ENCODE measurements around the gene COBLL1. TPM values are rescaled to one million over a fixed set of nuclear protein-coding genes. Genes with fewer than 3 reads are reported as not detected.

Gene COBLL1
- total RNA-seq, 1 experiment from 2014 or later, result 3.6 TPM

DNA sequence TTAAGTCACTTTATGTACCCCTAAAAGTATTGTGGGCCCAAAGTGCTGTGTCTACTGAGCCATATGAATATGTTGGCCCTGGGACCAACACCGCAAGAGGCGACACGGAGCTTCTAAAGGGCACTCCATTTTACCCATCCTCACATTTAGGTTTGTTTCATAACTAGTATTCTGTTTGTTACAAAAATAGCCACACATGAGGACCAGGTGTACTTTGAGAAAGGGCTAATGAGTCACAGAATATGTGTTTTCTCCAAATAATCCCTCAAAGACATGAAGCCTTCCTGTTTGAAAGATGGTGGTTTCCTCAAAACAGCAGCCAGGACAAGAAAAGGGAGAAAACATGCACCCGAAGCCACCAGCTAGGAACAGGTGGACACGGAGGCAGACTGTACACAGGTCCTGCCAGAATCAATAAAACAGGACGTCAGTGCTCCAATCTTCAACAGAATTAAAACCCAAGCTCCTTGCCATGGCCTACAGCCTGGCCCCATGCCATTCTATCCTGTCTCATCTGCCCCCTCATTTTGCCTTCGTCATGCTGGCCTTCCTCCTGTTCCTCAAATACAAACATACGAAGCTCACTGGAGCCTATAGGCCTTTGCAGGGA lies 198.6 kb downstream of the COBLL1 start:
- Histone ChIP-seq H3K4me3 (ENCODE audit: low read length) (no peak overlapping the region), H3K9me2 (replicated peaks; ENCODE audit: low read length) (no peaks in the 10 kb centered on the region), H3K27ac (ENCODE audit: low read length) (no peak overlapping the region), H3K79me2 (ENCODE audit: low read length) (no peaks in the 10 kb centered on the region), H3F3A (ENCODE audit: low read length, unreplicated experiment) (no peaks in the 10 kb centered on the region), H3K27me3 (ENCODE audit: low read length) (peaks cover 19% of the 10 kb centered on the region), H3K9me3 (ENCODE audit: low read length) (no peaks in the 10 kb centered on the region), H3K9ac (ENCODE audit: low read length) (no peak overlapping the region), H3K4me1 (ENCODE audit: insufficient read depth, low read length) (no peaks in the 10 kb centered on the region), H4K20me1 (ENCODE audit: low read length) (no peaks in the 10 kb centered on the region), H3K4me2 (ENCODE audit: low read length) (no peak overlapping the region), H2AFZ (ENCODE audit: low read length) (no peak overlapping the region), H3K36me3 (ENCODE audit: low read depth, low read length) (no peaks in the 10 kb centered on the region)
- no TSS peak for BruUV-seq (replicated peaks)
- no peak for TF ChIP-seq EZH2phosphoT487 (IDR thresholded peaks at IDR 0.05; ENCODE audit: borderline replicate concordance, low read length)
- TF ChIP-seq EZH2 (IDR thresholded peaks at IDR 0.05; ENCODE audit: low read length, unreplicated experiment), result no peak
- ChIA-PET CTCF (no interaction called here), POLR2A (ENCODE audit: unreplicated experiment) (no interaction called here)
- intact Hi-C loops (cut with micrococcal nuclease), result no loop called here
- ATAC-seq, result no peak
- no peak for DNase-seq

DNA sequence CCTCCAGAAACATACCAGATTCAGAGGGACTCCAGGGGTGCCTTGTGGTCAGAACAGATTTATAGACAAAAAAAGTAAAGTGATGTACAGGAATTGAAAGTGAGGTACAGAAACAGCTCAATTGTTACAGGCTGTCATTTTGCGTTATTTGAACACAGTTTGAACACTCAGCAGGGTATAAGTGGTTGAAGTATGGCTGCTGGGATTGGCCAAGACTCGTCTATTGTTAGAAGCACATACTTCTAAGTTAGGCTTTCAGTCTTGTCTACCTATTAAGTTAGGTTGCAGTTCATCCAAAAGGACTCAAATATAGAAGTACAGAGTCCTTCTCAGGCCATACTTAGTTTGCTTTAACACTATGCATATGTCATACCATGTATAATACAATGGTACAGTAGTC lies 199.4 kb downstream of the COBLL1 start:
- DNase-seq, result no peak
- Histone ChIP-seq H2AFZ (ENCODE audit: low read length) (no peak overlapping the region), H3K36me3 (ENCODE audit: low read depth, low read length) (no peaks in the 10 kb centered on the region), H3K27ac (ENCODE audit: low read length) (no peak overlapping the region), H3K9me2 (replicated peaks; ENCODE audit: low read length) (no peaks in the 10 kb centered on the region), H3K4me2 (ENCODE audit: low read length) (no peak overlapping the region), H3K27me3 (ENCODE audit: low read length) (peaks cover 22% of the 10 kb centered on the region), H4K20me1 (ENCODE audit: low read length) (no peaks in the 10 kb centered on the region), H3K4me3 (ENCODE audit: low read length) (no peak overlapping the region), H3K9me3 (ENCODE audit: low read length) (no peaks in the 10 kb centered on the region), H3F3A (ENCODE audit: low read length, unreplicated experiment) (no peaks in the 10 kb centered on the region), H3K9ac (ENCODE audit: low read length) (no peak overlapping the region), H3K4me1 (ENCODE audit: insufficient read depth, low read length) (no peaks in the 10 kb centered on the region), H3K79me2 (ENCODE audit: low read length) (no peaks in the 10 kb centered on the region)
- TF ChIP-seq, protein P1, sequence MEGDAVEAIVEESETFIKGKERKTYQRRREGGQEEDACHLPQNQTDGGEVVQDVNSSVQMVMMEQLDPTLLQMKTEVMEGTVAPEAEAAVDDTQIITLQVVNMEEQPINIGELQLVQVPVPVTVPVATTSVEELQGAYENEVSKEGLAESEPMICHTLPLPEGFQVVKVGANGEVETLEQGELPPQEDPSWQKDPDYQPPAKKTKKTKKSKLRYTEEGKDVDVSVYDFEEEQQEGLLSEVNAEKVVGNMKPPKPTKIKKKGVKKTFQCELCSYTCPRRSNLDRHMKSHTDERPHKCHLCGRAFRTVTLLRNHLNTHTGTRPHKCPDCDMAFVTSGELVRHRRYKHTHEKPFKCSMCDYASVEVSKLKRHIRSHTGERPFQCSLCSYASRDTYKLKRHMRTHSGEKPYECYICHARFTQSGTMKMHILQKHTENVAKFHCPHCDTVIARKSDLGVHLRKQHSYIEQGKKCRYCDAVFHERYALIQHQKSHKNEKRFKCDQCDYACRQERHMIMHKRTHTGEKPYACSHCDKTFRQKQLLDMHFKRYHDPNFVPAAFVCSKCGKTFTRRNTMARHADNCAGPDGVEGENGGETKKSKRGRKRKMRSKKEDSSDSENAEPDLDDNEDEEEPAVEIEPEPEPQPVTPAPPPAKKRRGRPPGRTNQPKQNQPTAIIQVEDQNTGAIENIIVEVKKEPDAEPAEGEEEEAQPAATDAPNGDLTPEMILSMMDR (conservative IDR thresholded peaks at IDR 0.05; ENCODE audit: low read depth, low read length), result no peak
- TF ChIP-seq EZH2 (IDR thresholded peaks at IDR 0.05; ENCODE audit: low read length, unreplicated experiment) (no peak), EZH2phosphoT487 (IDR thresholded peaks at IDR 0.05; ENCODE audit: borderline replicate concordance, low read length) (no peak)
- ChIA-PET CTCF (no interaction called here), POLR2A (ENCODE audit: unreplicated experiment) (no interaction called here)
- no TSS peak for BruUV-seq (replicated peaks)
- no peak for ATAC-seq
- intact Hi-C loops (cut with micrococcal nuclease), result no loop called here

Other genes with a start within 250 kb of the COBLL1 start
- gene GRB14, start 220.3 kb downstream of the COBLL1 start, total RNA-seq (2014; rRNA removed), result 0.63 and 0.84 TPM in 2 replicates
- 0.36 TPM in 1 of 2 replicates, not detected in the other for gene SLC38A11, start 113.7 kb upstream of the COBLL1 start, total RNA-seq (2014; rRNA removed)

Measured in PC-3 (cell line).